Epithelial cell of esophagus (primary cell): ENCODE measurements around the gene CA9.

Experiments
- DNase-seq: peaks from one replicate; pipeline ENCODE4 v3.0.0; 2010; ENCODE audit warnings: low read depth
- H3K4me3 ChIP-seq: 2 replicates; pipeline ENCODE4 v1.5.1; 2011; ENCODE audit warnings: mild to moderate bottlenecking, low read length, control low read depth
- CTCF ChIP-seq: IDR thresholded peaks from 2 replicates; pipeline ENCODE4 v1.5.1; 2011; ENCODE audit warnings: low read depth, mild to moderate bottlenecking, low read length, control low read depth, inconsistent platforms; ENCODE audit not compliant: insufficient read depth; ENCODE audit errors: missing control alignments

CA9 gene

GRCh38 chr9:35713578-35713977, 39.9 kb downstream of the CA9 start:
- no peak for DNase-seq
- no peak overlapping the region for H3K4me3 ChIP-seq
- no peak for TF ChIP-seq CTCF

- no peak overlapping the region for H3K4me3 ChIP-seq
- no peak for TF ChIP-seq CTCF
- DNase-seq = no peak
These were observed 40.4 kb downstream of the CA9 start for GRCh38 chr9:35714123-35714522.

- DNase-seq = no peak
- TF ChIP-seq CTCF = no peak
- H3K4me3 ChIP-seq = no peak overlapping the region
These were observed 41.0 kb downstream of the CA9 start for GRCh38 chr9:35714579-35715252.

- TF ChIP-seq CTCF = no peak
- DNase-seq = no peak
- no peak overlapping the region for H3K4me3 ChIP-seq
These were observed 42.5 kb downstream of the CA9 start for GRCh38 chr9:35716230-35716629.

- no peak for DNase-seq
- no peak for TF ChIP-seq CTCF
- H3K4me3 ChIP-seq = no peak overlapping the region
These were observed 43.6 kb downstream of the CA9 start for GRCh38 chr9:35717132-35717870.

GRCh38 chr9:35718721-35719511, 45.2 kb downstream of the CA9 start:
- TF ChIP-seq CTCF = no peak
- peak; percentile 90 for DNase-seq
- H3K4me3 ChIP-seq = no peak overlapping the region

GRCh38 chr9:35719546-35719945, 45.8 kb downstream of the CA9 start:
- TF ChIP-seq CTCF = no peak
- no peak overlapping the region for H3K4me3 ChIP-seq

More at GRCh38 chr9:35719546-35719945, 45.8 kb downstream of the CA9 start:
- DNase-seq = no peak
